Testis (tissue), 2 donors: Measurements from ENCODE around the gene ZNF277.

Source experiments
- CTCF ChIP-seq, 3 experiments: fragments of 450-650 bp in 2 of 3; fragments of 200-600 bp in 1 of 3; sonication (generic) in 1 of 3; IDR thresholded peaks; one replicate each; pipeline ENCODE4 v1.5.1; 2016 to 2019; ENCODE audit warnings: antibody characterized with exemption in 3 of 3, mild to moderate bottlenecking in 2 of 3, moderate library complexity in 1 of 3
- POLR2A ChIP-seq: fragments of 450-650 bp; IDR thresholded peaks from one replicate; pipeline ENCODE4 v1.6.1; 2017; ENCODE audit warnings: antibody characterized with exemption, mild to moderate bottlenecking, moderate library complexity

DNA sequence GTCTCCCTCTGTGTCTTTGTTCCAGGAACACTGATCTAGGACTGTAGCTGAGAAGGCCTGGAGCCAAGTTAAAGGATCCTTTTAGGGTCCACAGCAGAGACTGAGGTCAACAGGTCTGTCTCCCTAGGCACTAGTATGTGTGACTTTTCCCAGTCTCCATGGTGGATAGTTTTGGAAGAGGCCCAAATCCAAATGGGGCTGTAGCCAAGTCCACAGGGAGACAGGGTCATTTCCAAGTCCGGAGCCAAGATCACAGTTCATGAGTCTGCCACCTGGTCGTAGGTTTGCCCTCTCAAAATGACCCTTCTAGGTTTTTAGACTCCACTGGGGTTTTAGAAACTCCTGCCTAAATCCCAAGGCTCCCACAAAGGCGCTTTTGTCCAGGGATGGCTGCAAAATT, 16.8 kb downstream of the ZNF277 start:
- no peak for TF ChIP-seq CTCF (IDR thresholded peaks at IDR 0.05)
- TF ChIP-seq POLR2A = no peak
